ENCODE results near the gene BAZ1A. TPM values are rescaled to one million over a fixed set of nuclear protein-coding genes. Genes with fewer than 3 reads are reported as not detected.

BAZ1A gene
- total and polyA plus RNA-seq, 7 experiments from 2014 or later: 10.3 to 62.5 (median 49.8) TPM

DNA sequence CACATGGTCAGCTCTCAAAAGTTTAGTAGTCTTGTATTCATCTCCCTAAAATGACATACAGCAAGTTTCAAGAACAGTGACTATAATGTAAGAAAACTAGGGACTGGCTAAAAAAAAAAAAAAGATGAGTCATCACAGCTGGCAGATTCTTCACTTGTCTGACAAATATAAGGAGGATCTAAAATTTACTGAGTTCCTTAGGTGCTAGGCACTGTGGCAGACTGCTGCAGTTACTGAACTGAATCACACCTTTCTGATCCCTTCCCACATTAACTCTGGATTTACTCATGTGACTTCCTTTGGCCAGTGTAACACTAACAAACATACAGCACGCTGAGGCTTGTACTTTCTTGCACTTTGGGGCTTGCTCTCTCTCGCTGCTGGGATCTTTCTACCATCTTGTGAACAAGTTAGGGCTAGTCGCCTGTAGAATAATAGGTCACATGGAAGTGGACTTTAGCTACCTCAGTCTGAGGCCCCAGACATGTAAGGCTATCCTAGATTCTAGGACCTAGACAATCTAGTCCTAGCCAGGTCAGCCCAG lies 32.1 kb downstream of the BAZ1A start:
- Histone ChIP-seq H3K36me3 (ENCODE audit: control insufficient read depth in 2 of 3, insufficient read depth in 3 of 3, low read length in 3 of 3) (peaks cover 0 to 7% (median 0%) of the 10 kb centered on the region in 3 experiments), H3K4me1 (ENCODE audit: control insufficient read depth in 2 of 2, insufficient read depth in 2 of 2, low read length in 2 of 2) (peaks cover 0 to 9% of the 10 kb centered on the region in 2 donors), H3K27ac (ENCODE audit: low read depth, low read length) (no peak overlapping the region), H3K9me3 (ENCODE audit: control insufficient read depth in 2 of 3, low read length in 3 of 3) (no peaks in the 10 kb centered on the region), H3K27me3 (ENCODE audit: control insufficient read depth in 2 of 2, insufficient read depth in 2 of 2, low read length in 2 of 2) (no peaks in the 10 kb centered on the region), H3K4me3 (ENCODE audit: low read length) (no peak overlapping the region)
- Mint-ChIP-seq H3K27ac (peak overlapping the region in 5 of 9 donors; percentile 16 to 92 (median 54)), H3K4me3 (no peak overlapping the region), H3K9me3 (no peaks in the 10 kb centered on the region), H3K36me3 (peaks cover 0 to 43% (median 18%) of the 10 kb centered on the region in 5 donors), H3K4me1 (peaks cover 13 to 49% (median 31%) of the 10 kb centered on the region in 7 donors), H3K27me3 (no peaks in the 10 kb centered on the region)
- DNase-seq (no peak), ATAC-seq (peak; percentile 67)
- intact Hi-C loops (cut with micrococcal nuclease): no loop called here
- CTCF ChIA-PET: interaction anchor here (0.6 kb wide), 2 partner anchors 21 to 87 kb away, joined by 3 read pairs; no protein-coding TSS in a partner anchor
- POLR2A ChIA-PET: interaction anchor here (0.8 to 1.9 kb wide), 5 partner anchors 12 to 32 kb away, joined by 3 to 5 read pairs (median 4); partner anchors contain the start of gene BAZ1A

DNA sequence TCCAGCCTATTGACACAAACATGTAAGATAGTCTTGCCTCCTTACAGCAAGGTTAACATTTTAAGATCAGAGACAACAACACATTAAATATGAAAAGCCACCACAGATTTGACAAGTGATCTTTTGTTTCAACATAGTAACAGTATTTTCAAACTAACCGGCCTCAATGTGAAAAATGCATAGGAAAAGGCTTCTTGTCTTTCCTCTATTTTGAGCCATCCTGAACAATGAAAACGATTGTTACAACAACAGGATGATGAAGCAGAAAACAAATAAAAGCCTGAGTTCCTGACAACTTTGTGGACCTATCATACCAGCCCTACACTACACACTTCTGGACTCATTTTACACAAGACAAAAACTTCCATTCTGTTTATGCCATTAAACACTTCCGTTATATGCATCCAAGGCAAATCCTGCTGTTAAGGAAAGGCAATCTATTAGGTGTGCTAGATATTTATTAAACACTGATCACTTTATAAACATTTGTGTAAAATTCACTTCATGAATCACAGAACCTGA lies 37.3 kb downstream of the BAZ1A start:
- ChIA-PET CTCF (no interaction called here), POLR2A (no interaction called here)
- H3K36me3 ChIP-seq (ENCODE audit: control insufficient read depth in 2 of 3, insufficient read depth in 3 of 3, low read length in 3 of 3): no peaks in the 10 kb centered on the region
- intact Hi-C loops (cut with micrococcal nuclease): no loop called here
- ATAC-seq (no peak), DNase-seq (no peak)
- no peaks in the 10 kb centered on the region for H3K9me3 ChIP-seq (ENCODE audit: control insufficient read depth in 2 of 3, low read length in 3 of 3)
- H3K27me3 ChIP-seq (ENCODE audit: control insufficient read depth in 2 of 2, insufficient read depth in 2 of 2, low read length in 2 of 2): no peaks in the 10 kb centered on the region
- no peak overlapping the region for H3K27ac ChIP-seq (ENCODE audit: low read depth, low read length)
- peaks cover 7 to 8% of the 10 kb centered on the region in 2 donors for H3K4me1 ChIP-seq (ENCODE audit: control insufficient read depth in 2 of 2, insufficient read depth in 2 of 2, low read length in 2 of 2)
- Mint-ChIP-seq H3K4me3 (no peak overlapping the region), H3K27me3 (no peaks in the 10 kb centered on the region), H3K9me3 (no peaks in the 10 kb centered on the region), H3K36me3 (peaks cover 0 to 24% (median 9%) of the 10 kb centered on the region in 5 donors), H3K27ac (peak overlapping the region in 3 of 9 donors; percentile 15 to 41 (median 32)), H3K4me1 (peaks cover 23 to 58% (median 48%) of the 10 kb centered on the region in 7 donors)
- H3K4me3 ChIP-seq (ENCODE audit: low read length): no peak overlapping the region

GRCh38 chr14:34835312-34835711 lies 39.8 kb downstream of the BAZ1A start:
- Histone ChIP-seq H3K36me3 (ENCODE audit: control insufficient read depth in 2 of 3, insufficient read depth in 3 of 3, low read length in 3 of 3) (no peaks in the 10 kb centered on the region), H3K4me1 (ENCODE audit: control insufficient read depth in 2 of 2, insufficient read depth in 2 of 2, low read length in 2 of 2) (peaks cover 4 to 17% of the 10 kb centered on the region in 2 donors), H3K27me3 (ENCODE audit: control insufficient read depth in 2 of 2, insufficient read depth in 2 of 2, low read length in 2 of 2) (no peaks in the 10 kb centered on the region), H3K9me3 (ENCODE audit: control insufficient read depth in 2 of 3, low read length in 3 of 3) (no peaks in the 10 kb centered on the region), H3K27ac (ENCODE audit: low read depth, low read length) (no peak overlapping the region), H3K4me3 (ENCODE audit: low read length) (no peak overlapping the region)
- Mint-ChIP-seq H3K4me1 (peaks cover 27 to 58% (median 52%) of the 10 kb centered on the region in 7 donors), H3K9me3 (no peaks in the 10 kb centered on the region), H3K27me3 (no peaks in the 10 kb centered on the region), H3K36me3 (peaks cover 0 to 18% (median 6%) of the 10 kb centered on the region in 5 donors), H3K4me3 (peak overlapping the region in 1 of 10 donors; percentile 64), H3K27ac (peak overlapping the region in 2 of 9 donors; percentile 87 to 94)
- ChIA-PET POLR2A (interaction anchor here (1.1 kb wide), 1 partner anchor 21 kb away, joined by 3 read pairs; no protein-coding TSS in a partner anchor), CTCF (interaction anchor here (1.2 kb wide), 1 partner anchor 579 kb away, joined by 3 read pairs; no protein-coding TSS in a partner anchor)
- intact Hi-C loops (cut with micrococcal nuclease): loop anchor here in 1 of 2 donors (2.0 kb wide), 1 partner anchor 15 kb away; no protein-coding TSS in a partner anchor
- no peak for DNase-seq
- no peak for ATAC-seq

DNA sequence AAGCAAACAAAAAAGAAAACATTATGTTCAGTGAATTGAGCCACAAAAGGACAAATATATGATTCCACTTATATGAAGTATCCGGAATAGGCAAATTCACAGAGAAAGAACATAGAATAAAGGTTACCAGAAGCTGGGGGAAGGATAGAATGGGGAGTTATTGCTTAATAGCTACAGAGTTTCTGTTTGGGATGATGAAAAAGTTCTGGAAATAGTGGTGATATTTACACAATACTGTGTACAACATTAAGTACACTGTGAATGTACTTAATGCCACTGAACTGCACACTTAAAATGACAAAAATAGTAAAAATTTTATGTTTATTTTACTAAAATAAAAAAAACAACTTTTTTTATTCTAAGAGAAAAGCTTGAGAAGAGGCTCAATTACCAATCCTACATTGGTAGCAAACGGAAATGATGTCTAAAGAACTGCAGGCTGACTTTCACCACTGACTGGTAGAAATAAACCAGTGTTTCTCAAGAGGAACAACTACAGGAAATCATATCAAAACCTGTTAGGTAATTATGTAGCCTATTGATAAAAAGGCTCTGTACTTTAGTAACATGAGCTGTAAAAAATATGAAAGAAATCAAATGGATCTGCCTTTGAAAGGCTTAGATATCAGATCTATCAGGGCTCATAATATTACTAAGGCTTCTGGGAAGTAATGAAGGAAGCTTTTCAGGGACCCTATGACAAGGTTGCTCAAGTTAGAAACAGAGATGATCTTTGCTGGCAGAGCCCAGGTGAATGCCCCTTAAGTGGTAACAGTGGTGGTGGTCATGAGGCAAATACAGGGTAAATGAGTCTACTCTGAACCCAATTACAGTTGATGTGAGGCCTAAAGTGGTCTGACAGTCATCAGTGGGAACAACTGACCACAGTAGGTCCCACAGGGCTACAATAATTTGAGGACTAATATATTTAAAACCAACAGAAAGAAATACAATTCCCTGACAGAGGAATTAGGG lies 41.3 kb downstream of the BAZ1A start:
- H3K27ac ChIP-seq (ENCODE audit: low read depth, low read length): peak overlapping the region; percentile 4

GRCh38 chr14:34826661-34827060 lies 48.5 kb downstream of the BAZ1A start:
- H3K27ac ChIP-seq (ENCODE audit: low read depth, low read length): no peak overlapping the region
- peaks cover 0 to 6% of the 10 kb centered on the region in 2 donors for H3K4me1 ChIP-seq (ENCODE audit: control insufficient read depth in 2 of 2, insufficient read depth in 2 of 2, low read length in 2 of 2)
- no peak for ATAC-seq
- peaks cover 0 to 27% (median 3%) of the 10 kb centered on the region in 3 experiments for H3K36me3 ChIP-seq (ENCODE audit: control insufficient read depth in 2 of 3, insufficient read depth in 3 of 3, low read length in 3 of 3)
- Mint-ChIP-seq H3K27me3 (no peaks in the 10 kb centered on the region), H3K4me3 (no peak overlapping the region), H3K4me1 (peaks cover 20 to 47% (median 31%) of the 10 kb centered on the region in 7 donors), H3K36me3 (peaks cover 6 to 46% (median 32%) of the 10 kb centered on the region in 5 donors), H3K9me3 (peaks cover 0 to 2% (median 0%) of the 10 kb centered on the region in 11 donors), H3K27ac (peak overlapping the region in 8 of 9 donors; percentile 14 to 65 (median 37))
- ChIA-PET POLR2A (no interaction called here), CTCF (no interaction called here)
- no peaks in the 10 kb centered on the region for H3K27me3 ChIP-seq (ENCODE audit: control insufficient read depth in 2 of 2, insufficient read depth in 2 of 2, low read length in 2 of 2)
- no peaks in the 10 kb centered on the region for H3K9me3 ChIP-seq (ENCODE audit: control insufficient read depth in 2 of 3, low read length in 3 of 3)
- intact Hi-C loops (cut with micrococcal nuclease): loop anchor here in 1 of 2 donors (2.0 kb wide), 1 partner anchor 46 kb away; no protein-coding TSS in a partner anchor
- no peak overlapping the region for H3K4me3 ChIP-seq (ENCODE audit: low read length)
- no peak for DNase-seq

More for the DNA sequence above, 41.3 kb downstream of the BAZ1A start:
- Mint-ChIP-seq H3K4me3 (peak overlapping the region in 7 of 10 donors; percentile 14 to 64 (median 57)), H3K9me3 (peaks cover 0 to 1% (median 0%) of the 10 kb centered on the region in 11 donors), H3K27ac (peak overlapping the region; percentile 11 to 94 (median 76)), H3K4me1 (peaks cover 29 to 66% (median 62%) of the 10 kb centered on the region in 7 donors), H3K36me3 (peaks cover 6 to 21% (median 10%) of the 10 kb centered on the region in 5 donors), H3K27me3 (no peaks in the 10 kb centered on the region)
- Histone ChIP-seq H3K4me1 (ENCODE audit: control insufficient read depth in 2 of 2, insufficient read depth in 2 of 2, low read length in 2 of 2) (peaks cover 4 to 17% of the 10 kb centered on the region in 2 donors), H3K4me3 (ENCODE audit: low read length) (no peak overlapping the region), H3K27me3 (ENCODE audit: control insufficient read depth in 2 of 2, insufficient read depth in 2 of 2, low read length in 2 of 2) (no peaks in the 10 kb centered on the region), H3K36me3 (ENCODE audit: control insufficient read depth in 2 of 3, insufficient read depth in 3 of 3, low read length in 3 of 3) (no peaks in the 10 kb centered on the region), H3K9me3 (ENCODE audit: control insufficient read depth in 2 of 3, low read length in 3 of 3) (no peaks in the 10 kb centered on the region)
- ChIA-PET CTCF (interaction anchor here (1.2 kb wide), 1 partner anchor 580 kb away, joined by 3 read pairs; no protein-coding TSS in a partner anchor), POLR2A (interaction anchor here (0.6 to 1.2 kb wide), 5 partner anchors 22 to 402 kb away, joined by 3 to 5 read pairs (median 4); partner anchors contain the start of gene BAZ1A)
- intact Hi-C loops (cut with micrococcal nuclease): loop anchor here in 1 of 2 donors (2.0 kb wide), 1 partner anchor 13 kb away; no protein-coding TSS in a partner anchor
- peak; percentile 79 for ATAC-seq
- DNase-seq: peak in 6 of 9 donors; percentile 7 to 32 (median 26)

DNA sequence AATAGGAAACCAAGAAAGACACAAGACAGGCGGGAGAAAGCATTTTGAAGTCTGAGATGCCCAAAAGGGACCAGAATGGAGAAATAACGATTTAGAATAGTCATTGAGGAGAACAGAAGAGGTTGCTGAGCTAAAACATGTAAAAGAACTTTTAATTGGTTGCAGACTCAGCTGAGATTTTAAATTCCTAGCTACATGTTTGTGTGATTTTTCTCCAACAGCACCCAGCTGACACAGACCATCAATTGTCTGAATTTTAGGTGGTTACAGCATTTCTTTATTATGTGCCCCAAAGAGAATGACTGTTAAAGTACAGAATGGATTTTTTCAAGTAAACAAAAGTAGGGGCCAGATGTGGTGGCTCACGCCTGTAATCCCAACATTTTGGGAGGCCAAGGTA lies 50.3 kb downstream of the BAZ1A start:
- Mint-ChIP-seq H3K27me3 (no peaks in the 10 kb centered on the region), H3K36me3 (peaks cover 10 to 59% (median 36%) of the 10 kb centered on the region in 5 donors), H3K27ac (peak overlapping the region in 8 of 9 donors; percentile 29 to 75 (median 38)), H3K9me3 (peaks cover 0 to 2% (median 0%) of the 10 kb centered on the region in 11 donors), H3K4me3 (no peak overlapping the region), H3K4me1 (peaks cover 13 to 38% (median 23%) of the 10 kb centered on the region in 7 donors)
- POLR2A ChIA-PET: interaction anchor here (0.9 kb wide), 1 partner anchor 31 kb away, joined by 3 read pairs; no protein-coding TSS in a partner anchor
- DNase-seq: no peak
- CTCF ChIA-PET: interaction anchor here (0.6 kb wide), 1 partner anchor 256 kb away, joined by 11 read pairs; no protein-coding TSS in a partner anchor
- intact Hi-C loops (cut with micrococcal nuclease): no loop called here
- H3K27me3 ChIP-seq (ENCODE audit: control insufficient read depth in 2 of 2, insufficient read depth in 2 of 2, low read length in 2 of 2): no peaks in the 10 kb centered on the region
- ATAC-seq: no peak
- H3K36me3 ChIP-seq (ENCODE audit: control insufficient read depth in 2 of 3, insufficient read depth in 3 of 3, low read length in 3 of 3): peaks cover 3 to 32% (median 4%) of the 10 kb centered on the region in 3 experiments
- H3K9me3 ChIP-seq (ENCODE audit: control insufficient read depth in 2 of 3, low read length in 3 of 3): no peaks in the 10 kb centered on the region
- H3K4me1 ChIP-seq (ENCODE audit: control insufficient read depth in 2 of 2, insufficient read depth in 2 of 2, low read length in 2 of 2): no peaks in the 10 kb centered on the region
- H3K27ac ChIP-seq (ENCODE audit: low read depth, low read length): no peak overlapping the region
- H3K4me3 ChIP-seq (ENCODE audit: low read length): no peak overlapping the region

Measured in naive thymus-derived CD4-positive, alpha-beta T cell (primary cell).